HG02610 (cell line): ENCODE measurements around the gene RFTN1.
A peak's percentile ranks its signal among the peaks of the same experiment; 100 is the strongest.

Source experiments
- ATAC-seq: cut with Tn5 transposase; IDR thresholded peaks from one replicate; pipeline ENCODE4 v1.9.1; 2021; ENCODE audit warnings: mild to moderate bottlenecking, moderate library complexity; ENCODE audit not compliant: unreplicated experiment

RFTN1 gene

DNA sequence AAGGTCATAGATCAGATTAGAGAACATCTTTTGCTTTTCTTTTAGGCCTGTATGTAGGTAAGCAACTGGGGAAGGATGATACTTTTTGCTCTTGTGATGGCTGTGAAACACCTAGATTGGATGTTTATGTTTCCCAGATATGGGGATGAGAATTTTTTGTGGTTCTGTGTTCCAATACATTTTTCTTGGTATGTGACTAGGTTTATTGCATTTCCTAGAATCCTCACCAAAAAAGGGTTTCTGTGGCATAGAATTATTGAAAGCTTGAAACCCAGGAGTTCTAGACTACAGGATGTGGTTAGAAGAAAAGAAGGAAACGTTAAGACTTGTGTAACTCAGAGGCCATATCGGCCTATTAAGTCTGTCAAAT lies 222.7 kb downstream of the RFTN1 start:
- peak; percentile 37 for ATAC-seq

DNA sequence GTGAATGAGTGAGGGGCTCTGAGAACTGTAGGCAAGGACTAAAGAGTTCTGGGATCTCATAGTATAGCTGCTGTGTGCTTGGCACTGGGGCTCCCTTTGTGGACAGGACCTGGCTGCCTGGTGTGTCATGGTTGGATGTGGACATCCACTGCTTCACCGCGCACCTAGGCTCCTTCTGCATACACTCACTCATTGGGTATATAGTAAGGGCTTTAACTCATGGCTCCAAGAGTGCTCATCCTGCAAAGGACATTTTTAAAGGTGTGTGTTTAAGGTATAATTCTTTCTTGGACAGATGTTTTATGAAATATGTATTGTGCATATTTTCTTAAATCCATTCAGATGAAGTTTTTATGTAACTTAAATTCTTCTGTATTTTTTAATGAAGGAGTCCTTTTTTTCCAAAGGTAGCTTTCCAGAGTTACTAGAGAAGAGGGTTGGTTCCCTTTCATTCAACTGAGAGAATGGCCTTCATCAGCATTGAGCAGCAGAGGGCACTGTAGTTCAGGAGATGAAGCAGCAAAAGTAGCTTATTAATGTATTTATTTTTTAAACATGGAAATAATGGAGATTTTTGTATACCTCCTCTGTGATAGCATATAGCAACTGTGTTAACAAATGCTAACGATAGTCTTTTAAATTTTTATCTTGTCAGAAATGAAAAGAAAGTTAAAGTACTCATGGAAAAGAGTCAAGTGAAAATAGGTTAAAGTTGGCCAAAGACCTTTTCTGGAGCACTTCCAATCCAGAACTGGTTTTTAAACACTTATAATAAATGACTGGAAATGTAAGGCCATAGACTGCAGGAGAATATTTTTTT lies 223.3 kb downstream of the RFTN1 start:
- no peak for ATAC-seq

DNA sequence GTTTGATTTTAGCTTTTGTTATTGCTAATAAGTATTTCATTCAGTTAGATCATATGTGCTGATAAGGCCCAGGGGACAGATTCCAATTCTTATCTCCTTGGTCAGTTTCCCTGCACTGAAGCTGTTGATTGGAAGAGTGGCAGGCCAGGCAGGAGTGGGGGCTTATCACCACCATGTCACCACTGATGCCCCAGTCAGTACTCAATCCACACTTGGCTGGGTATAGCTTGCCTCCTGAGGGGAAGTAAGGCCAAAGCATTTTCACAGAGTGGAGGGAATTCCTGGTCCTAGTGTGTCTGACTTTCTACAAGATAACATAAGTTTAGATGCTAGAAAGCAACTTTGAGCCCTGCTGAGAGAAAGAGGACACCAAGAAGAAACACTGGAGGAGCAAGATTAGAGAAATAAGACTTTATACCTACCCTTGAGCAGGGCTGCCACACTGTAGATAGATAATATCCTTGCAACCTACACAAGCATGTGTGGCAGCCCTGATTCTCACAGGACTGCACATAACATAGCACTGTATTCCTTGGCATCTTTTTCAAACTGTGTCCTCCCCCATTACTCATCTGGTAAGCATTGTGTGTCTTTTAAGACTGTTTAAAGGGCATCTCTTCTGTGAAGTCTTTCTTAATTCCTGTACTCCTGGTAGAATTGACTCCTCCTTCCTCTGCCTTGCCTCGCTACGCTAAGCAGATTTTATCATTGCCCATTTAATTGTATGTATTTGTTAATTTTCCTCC lies 224.2 kb downstream of the RFTN1 start:
- ATAC-seq: no peak

GRCh38 chr3:16288664-16289063 lies 224.8 kb downstream of the RFTN1 start:
- no peak for ATAC-seq

- ATAC-seq: no peak
Observed at GRCh38 chr3:16286751-16287543, 226.6 kb downstream of the RFTN1 start.

DNA sequence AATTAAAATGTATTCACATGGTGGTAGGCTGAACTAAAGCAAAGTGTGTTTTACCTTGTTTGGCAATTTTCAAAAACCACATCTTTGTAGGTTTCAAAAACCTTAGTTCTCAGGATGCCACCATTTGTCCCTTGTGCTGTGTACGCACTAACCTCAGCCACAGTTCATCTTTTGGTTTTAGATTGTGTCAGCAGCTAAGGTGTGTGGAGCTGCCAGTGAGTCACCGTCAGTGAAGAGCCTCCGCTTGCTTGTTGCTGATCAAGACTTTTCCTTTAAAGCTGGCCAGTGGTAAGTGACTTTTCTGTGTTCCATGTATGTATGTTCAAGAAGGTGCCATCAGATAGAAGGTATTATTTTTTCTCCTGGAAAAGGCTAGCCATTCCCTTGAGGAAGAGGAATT lies 227.3 kb downstream of the RFTN1 start:
- peak; percentile 82 for ATAC-seq

DNA sequence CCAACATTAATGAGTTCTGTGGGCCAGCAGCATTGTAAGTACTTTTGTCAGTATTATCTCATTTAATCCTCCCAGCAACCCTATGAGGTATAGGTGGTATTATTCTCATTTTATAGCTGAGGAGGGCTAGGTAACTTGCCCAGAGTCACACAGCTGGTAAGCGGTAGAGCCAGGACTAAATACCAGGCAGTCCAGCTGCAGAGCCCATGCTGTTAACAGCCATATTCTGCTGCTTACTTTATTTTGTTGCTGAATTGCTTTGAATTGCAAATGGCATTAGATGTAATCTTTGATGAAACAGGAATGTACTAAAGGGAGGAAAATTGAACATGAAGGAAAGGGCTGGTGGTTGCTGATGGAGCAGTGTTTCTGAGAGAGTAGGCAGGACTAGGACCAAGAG lies 228.9 kb downstream of the RFTN1 start:
- ATAC-seq: no peak

DNA sequence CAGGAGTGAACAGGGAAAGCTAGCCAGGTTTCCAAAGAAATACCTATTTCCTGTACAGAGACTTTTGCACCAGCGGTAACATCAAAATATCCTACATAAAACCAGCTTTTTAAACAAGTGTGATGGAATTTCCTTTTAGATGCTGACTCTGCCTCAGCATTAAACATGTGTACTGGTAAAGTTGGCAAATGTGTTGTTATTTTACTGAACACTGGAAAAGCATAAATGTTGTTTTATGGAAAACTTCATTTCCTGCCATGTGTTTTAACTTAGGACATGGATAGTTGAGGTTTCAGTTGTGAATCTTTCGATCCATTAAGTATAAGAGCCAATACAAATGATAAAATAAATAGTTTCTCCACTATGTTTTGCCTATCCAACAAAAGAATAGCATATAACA lies 232.8 kb downstream of the RFTN1 start:
- no peak for ATAC-seq

DNA sequence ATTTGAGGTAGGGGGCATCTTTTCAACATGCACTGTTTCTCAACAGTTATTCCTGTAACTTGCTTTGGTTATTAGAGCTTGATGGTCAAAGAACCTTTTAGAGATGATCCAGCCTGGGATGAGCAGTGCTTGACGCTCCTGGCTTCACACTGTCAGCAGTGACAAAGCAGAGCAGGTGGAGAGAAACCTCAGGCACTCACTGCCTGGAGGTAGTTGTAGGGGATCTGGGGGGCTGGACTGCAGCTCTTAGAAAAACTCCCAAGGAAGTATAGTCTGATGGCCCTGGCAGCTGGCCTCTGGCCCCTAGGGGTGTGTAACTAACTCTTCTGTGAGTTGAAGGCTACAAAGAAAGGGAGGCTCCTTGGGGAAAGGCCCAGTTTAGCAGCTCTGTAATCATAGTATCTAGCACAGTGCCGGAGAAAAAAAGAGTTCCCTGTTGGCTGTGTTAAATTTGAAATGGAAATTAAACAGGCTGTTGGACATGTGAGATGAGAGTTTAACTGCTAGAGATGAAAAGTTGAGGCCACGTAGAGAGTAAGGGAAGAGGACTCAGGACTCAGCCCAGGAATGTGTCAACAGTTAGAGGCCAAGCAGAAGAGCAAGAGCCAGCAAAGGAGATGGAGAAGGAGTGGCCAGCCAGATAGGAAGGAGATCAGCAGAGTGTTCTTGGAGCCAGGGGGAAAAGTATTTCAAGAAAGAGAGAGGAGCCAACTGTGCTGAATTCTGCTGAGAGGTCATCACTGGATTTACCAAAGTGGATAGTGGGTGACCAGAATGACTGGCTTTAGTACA lies 234.3 kb downstream of the RFTN1 start:
- no peak for ATAC-seq

GRCh38 chr3:16277471-16277870 lies 236.0 kb downstream of the RFTN1 start:
- ATAC-seq: no peak

DNA sequence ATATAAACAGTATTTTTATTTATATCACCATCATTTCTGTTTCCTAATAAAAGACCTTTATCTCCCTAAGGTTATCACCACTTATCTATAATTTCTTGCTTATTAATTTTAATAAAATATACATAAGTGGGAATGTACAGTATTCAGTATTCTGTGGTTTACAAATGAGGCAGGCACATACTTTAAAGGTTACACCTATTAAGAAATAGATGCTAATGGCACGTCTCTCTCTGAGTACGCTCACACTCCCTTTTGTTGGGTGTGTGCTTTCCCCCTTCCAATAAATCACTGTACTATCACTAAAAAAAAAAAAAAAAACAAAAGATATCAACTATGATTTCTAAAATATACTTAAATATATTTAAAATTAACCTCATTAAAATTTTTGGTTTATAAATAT lies 239.6 kb downstream of the RFTN1 start:
- ATAC-seq: no peak

DNA sequence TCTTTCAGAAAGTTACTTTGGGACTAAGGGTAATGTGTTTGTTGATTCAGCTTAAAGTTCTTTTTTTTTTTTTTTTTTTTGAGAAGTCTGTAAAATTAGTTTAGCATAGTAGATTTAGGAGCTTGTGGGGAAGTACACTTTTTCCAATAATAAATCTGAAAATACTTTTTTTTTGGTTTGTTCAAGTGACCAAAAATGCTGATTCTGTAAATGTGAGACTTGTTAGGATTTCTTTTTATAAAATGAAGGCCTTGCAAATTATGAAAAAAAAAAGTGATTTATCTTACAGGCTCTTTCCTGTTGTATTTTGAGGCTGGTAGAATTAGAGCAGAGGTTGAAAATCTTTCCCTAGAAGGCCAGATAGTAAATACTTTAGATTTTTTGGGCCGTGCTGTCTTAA lies 240.9 kb downstream of the RFTN1 start:
- ATAC-seq: no peak

GRCh38 chr3:16270855-16271254 lies 242.6 kb downstream of the RFTN1 start:
- no peak for ATAC-seq

DNA sequence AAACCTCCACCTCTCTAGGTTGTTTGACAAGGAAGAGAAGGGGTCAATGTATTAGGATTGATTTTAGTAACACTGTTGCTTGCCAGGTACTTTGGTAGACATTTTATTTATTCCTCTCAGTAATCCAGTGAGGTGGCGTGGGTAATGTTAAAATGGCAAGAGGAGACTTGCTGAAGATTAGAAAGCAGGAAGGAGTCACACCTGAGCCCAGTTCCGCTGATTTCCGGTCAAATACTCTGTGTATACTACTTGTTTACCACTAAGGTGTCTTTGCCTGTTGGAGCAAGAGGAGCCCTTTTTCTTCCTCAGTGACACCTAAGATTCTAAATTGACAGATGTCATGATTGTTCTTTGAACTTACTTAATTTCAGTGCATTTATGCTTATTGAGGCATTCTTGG lies 246.8 kb downstream of the RFTN1 start:
- no peak for ATAC-seq
